HG03103 (cell line): ENCODE measurements around the gene DLEC1.
A peak's percentile ranks its signal among the peaks of the same experiment; 100 is the strongest.
"Not testable (repeated sequence)": the region's sequence is repeated elsewhere in the genome, so short reads cannot be mapped to it uniquely, and the experiment has no call there.

Experiments used
- ATAC-seq: cut with Tn5 transposase; IDR thresholded peaks from one replicate; pipeline ENCODE4 v1.9.1; 2021; ENCODE audit warnings: low read depth; ENCODE audit not compliant: unreplicated experiment

Gene DLEC1

DNA sequence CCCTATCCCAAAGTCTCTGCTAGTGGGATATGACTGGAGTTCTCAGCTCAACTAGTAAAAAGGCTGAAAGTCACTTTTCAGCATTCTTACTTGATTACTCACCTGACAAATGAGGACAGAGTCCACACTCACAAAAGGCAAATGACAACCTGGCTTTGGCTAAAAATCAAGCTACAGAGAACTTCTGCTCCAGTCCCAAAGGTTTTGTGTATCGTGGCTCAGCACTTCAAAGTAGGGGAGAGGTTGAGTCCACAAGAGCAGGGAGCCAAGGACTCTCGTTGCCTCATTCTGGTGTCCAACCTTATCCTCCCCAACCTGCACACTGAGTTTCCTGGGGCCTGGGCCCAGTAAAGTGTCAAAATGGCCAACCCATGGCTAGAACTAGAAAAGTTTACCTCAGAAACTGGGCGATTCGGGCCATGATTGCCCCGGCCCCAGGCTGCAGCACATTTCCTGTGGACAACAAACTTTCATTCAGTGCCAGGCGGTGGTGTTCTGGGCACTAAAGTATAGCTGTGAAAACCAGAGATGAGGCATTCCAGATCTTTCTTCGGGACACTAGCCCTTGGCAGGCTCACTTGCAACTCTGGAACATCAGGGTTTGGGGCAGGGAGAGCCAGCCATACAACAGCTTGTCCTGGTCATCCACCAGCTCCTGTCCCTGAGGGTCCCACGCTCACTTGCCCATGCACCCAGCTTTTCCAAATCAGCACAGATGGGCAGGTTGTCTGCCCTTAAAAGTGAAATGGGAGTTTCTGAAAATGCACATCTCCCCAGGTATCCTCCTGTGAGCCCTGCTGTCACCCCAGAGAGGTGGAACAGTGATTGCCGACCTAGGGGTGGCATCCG is 94.8 kb downstream of the DLEC1 start:
- no peak for ATAC-seq

DNA sequence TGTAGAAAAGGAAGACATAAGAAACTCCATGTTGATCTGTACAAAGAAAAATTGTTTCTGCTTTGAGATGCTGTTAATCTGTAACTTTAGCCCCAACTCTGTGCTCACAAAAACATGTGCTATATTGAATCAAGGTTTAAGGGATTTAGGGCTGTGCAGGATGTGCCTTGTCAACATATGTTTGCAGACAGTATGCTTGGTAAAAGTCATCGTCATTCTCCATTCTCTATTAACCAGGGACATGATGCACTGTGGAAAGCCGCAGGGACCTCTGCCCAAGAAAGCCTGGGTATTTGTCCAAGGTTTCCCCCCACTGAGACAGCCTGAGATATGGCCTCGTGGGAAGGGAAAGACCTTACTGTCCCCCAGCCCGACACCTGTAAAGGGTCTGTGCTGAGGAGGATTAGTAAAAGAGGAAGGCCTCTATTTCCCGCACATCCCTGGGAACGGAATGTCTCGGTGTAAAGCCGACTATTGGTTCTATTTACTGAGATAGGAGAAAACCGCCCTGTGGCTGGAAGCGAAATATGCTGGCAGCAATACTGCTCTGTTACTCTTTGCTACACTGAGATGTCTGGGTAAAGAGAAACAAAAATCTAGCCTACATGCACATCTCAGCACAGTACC is 95.6 kb downstream of the DLEC1 start:
- not testable (repeated sequence) for ATAC-seq

GRCh38 chr3:38135621-38136277 is 96.7 kb downstream of the DLEC1 start:
- not testable (repeated sequence) for ATAC-seq

GRCh38 chr3:38136393-38136776 is 97.4 kb downstream of the DLEC1 start:
- ATAC-seq = no peak

GRCh38 chr3:38136777-38137614 is 98.0 kb downstream of the DLEC1 start, which contains the start of gene ACAA1:
Gene ACAA1, minus strand, starts transcription at chr3:38137127. Its CDS starts 92 bp downstream, at chr3:38137035.
- ATAC-seq = peak; percentile 84

GRCh38 chr3:38137615-38138348 is 98.8 kb downstream of the DLEC1 start:
- ATAC-seq = no peak

DNA sequence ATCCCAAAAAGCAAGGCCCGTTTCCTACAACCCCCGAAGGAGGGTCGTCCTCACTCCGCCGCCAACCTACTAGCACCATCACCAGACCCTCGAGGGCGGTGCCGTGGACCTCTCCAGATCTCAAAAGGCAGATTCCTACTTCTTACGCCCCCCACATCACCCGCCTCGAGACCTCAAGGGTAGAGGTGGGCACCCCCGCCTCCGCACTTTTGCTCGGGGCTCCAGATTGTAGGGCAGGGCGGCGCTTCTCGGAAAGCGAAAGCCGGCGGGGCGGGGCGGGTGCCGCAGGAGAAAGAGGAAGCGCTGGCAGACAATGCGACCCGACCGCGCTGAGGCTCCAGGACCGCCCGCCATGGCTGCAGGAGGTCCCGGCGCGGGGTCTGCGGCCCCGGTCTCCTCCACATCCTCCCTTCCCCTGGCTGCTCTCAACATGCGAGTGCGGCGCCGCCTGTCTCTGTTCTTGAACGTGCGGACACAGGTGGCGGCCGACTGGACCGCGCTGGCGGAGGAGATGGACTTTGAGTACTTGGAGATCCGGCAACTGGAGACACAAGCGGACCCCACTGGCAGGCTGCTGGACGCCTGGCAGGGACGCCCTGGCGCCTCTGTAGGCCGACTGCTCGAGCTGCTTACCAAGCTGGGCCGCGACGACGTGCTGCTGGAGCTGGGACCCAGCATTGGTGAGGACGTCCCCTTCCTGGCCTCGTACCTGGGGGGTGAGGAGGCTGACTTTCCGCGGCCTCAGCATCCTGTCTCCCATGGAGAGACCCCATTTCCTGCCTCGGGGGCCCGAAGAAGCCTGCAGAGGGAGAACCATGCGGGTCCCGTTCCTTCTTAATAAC is 99.6 kb downstream of the DLEC1 start, which contains the start of gene MYD88:
Gene MYD88, plus strand, starts transcription at position 313 of the 842 bp plus-strand sequence. Its CDS starts 40 bp downstream, at position 353.
- ATAC-seq = peak; percentile 32

GRCh38 chr3:38139191-38139590 is 100.2 kb downstream of the DLEC1 start:
- ATAC-seq = no peak

- no peak for ATAC-seq
These were observed 100.6 kb downstream of the DLEC1 start for GRCh38 chr3:38139652-38140051.

- ATAC-seq = no peak
These were observed 101.5 kb downstream of the DLEC1 start for GRCh38 chr3:38140326-38141172.

GRCh38 chr3:38141173-38141951 is 102.4 kb downstream of the DLEC1 start:
- no peak for ATAC-seq

DNA sequence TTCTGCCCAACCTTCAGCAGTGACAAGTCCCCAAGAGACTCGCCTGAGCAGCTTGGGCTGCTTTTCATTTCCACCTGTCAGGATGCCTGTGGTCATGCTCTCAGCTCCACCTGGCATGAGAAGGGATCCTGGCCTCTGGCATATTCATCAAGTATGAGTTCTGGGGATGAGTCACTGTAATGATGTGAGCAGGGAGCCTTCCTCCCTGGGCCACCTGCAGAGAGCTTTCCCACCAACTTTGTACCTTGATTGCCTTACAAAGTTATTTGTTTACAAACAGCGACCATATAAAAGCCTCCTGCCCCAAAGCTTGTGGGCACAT is 102.9 kb downstream of the DLEC1 start:
- ATAC-seq = no peak

- no peak for ATAC-seq
These were observed 104.0 kb downstream of the DLEC1 start for GRCh38 chr3:38142959-38143358.

GRCh38 chr3:38143511-38143910 is 104.5 kb downstream of the DLEC1 start:
- ATAC-seq = no peak

DNA sequence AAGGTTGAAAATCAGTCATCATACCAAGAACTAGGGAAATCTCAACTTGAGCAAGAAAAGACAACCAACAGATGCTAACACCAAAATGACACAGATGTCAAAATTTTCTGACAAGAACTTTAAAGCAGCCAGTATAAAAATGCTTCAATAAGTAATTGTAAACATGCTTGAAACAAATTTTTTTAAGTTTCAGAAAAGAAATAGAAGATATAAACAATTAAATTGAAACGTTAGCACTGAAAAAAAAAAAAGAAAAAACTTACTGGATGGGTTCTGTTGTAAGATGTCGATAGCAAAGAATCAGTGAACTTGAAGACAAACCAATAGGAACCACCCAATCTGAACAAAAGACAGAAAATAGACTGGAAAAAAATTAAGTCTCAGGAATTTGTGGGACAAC is 107.5 kb downstream of the DLEC1 start:
- no peak for ATAC-seq

- no peak for ATAC-seq
These were observed 108.4 kb downstream of the DLEC1 start for GRCh38 chr3:38147421-38147820.

GRCh38 chr3:38148311-38148882 is 109.4 kb downstream of the DLEC1 start:
- no peak for ATAC-seq
